Stromal cell of bone marrow (primary cell): ENCODE results near the gene PALD1.
A peak's percentile ranks its signal among the peaks of the same experiment; 100 is the strongest.

ENCODE experiments used
- DNase-seq: peaks from one replicate; pipeline ENCODE4 v3.0.0-alpha.2; 2012; ENCODE audit warnings: low read depth

Gene PALD1

DNA sequence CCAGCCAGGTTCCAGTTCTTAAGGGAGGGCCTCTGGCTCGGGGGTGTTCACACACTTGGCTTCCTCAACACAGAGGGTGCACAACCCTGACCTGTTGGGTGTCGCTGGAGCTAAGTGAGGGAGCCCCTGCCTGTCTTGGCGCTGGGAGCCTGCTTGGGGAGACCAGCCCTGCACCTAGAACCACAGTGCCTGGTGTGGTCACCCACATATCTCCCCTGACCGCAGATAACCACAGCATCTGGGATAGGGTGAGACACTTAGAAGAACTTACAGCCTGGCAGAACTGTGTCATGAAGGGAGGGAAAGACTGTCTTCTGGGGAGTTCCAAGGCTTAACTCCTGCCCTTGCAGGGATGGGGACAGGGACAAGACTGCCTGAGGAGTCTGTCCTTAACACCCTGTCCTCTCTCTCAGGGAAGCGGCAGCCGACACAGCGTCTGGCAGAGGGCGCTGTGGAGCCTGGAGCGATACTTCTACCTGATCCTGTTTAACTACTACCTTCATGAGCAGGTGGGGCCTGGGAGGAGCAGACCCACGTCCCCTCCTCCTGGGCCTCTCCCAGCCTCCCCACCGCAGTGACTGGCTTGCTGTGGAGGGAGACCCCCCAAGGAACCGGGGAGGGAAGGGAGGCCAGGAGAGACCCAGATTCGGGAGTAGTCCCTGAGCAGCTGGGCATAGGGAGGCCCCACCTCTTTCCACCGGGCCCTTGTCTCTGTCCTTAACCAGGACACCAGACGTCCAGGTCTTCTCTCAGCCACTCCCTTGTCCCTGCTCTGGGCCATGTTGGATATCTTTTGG, 59.0 kb downstream of the PALD1 start:
- no peak for DNase-seq

DNA sequence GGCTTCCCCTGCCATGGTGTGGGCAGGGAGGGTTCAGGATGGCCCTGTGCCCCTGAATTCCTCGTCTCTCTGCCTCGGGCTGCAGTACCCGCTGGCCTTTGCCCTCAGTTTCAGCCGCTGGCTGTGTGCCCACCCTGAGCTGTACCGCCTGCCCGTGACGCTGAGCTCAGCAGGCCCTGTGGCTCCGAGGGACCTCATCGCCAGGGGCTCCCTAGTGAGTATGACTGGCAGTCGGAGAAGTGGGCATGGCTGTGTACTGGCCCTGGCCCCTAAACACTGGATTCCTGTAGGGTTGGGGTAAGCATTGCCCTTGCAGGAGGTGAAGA, 59.6 kb downstream of the PALD1 start:
- no peak for DNase-seq

DNA sequence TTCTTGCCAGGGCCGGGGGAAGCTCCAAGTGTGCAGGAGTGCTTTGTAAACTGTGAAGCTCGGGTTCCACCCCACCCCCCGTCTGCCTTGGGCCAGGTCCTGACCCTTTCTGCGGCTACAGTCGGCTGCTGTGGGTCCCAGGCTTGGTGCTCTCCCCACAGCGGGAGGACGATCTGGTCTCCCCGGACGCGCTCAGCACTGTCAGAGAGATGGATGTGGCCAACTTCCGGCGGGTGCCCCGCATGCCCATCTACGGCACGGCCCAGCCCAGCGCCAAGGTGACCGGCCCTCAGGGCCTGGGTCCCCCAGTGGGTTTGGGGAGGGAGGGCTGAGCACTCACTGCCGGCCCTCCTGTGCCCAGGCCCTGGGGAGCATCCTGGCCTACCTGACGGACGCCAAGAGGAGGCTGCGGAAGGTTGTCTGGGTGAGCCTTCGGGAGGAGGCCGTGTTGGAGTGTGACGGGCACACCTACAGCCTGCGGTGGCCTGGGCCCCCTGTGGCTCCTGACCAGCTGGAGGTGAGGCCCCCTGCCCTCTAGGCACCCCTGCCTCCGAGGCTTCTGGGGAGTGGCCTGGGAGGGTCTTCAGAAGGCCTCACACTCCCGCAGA, 60.3 kb downstream of the PALD1 start:
- no peak for DNase-seq

- DNase-seq = no peak
Measured at GRCh38 chr10:70539471-70539870, 60.9 kb downstream of the PALD1 start.

DNA sequence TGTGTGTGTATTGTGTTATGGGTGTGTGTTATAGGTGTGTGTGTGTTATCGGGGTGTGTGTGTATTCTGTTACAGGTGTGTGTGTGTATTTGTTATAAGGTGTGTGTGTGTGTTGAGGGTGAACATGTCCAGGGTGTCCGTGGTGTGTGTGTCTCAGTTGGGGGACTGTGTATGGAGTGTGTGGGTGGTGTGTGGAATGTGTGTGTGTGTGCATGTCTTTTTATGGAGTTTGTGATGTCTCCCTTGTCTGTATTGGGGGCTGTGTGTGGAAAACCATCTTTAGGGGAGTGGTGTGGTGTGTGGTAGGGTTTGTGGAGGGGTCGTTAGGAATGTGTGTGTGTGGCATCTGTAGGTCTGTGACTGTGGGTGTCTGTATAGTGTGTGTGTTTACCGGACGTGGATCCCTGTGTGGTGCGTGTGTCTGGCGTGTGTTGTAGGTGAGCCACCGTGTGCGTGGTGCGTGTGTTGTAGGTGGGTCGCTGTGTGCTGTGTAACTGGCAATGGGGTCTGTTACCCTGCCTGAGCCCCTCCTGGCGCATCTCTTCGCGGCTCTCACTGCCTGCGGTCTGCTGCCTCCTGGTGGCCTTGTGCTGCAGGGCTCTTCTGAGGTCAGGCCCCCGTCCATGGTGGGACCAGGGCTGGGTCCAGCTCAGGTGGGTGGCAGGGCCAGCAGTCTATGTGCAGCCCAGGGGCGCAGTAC, 61.7 kb downstream of the PALD1 start:
- DNase-seq = no peak

DNA sequence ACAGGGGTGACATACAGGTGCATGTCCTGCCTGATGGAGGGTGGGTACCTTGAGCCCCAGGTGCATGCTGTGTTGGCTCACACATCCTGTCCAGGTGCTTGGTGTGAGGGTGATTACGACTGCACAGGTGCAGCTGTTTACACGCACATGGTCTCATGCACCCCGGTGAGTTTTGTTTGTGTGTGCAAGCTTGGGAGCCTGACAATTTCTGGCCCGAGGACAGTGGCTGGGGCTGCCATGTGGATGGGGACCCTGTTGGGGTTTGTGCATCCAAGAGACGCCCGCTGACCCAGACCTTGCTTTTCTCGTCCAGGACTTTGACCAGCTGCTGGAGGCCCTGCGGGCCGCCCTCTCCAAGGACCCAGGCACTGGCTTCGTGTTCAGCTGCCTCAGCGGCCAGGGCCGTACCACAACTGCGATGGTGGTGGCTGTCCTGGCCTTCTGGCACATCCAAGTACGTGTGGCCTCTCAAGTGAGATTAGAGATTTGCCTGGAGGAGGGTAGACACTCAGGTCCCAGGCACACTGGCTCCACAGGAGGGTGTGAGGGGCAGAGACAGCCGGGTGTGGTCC, 62.3 kb downstream of the PALD1 start:
- DNase-seq = no peak

DNA sequence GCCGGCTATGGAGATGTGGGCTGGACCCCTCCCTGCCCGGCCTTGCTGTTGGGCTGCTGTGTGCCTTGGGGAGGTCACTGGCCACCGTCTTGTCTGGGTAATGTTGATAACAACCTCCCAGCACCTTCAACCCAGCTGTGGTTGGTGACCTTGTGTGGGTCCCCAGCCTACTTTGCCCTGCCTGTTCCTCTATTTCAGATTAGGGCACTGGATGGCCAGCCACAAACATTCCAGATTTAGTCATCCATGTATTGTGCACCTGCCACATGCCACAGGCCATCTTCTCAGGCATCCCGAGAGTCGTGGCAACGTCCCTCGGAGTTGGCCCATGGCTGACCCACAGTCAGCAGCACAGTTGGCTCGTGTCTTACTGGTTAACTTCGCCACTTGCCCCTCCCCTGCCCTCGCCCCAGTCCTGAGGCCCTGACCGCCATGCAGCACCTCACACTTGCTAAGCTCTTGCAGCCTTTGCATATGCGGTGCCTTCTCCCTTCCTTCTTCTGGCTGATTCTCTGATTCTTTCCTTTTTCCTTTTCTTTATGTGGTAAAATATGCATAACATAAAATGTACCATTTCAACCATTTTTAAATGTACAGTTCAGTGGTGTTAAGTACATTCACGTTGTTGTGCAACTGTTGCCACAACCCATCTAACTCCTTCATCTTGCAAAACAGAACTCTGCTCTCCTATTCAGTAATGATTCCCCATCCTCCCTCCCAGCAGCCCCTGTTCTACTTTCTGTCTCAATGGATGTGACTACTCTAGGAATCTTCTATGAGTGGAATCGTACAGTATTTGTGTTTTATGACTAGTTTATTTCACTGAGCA, 63.4 kb downstream of the PALD1 start:
- no peak for DNase-seq

- DNase-seq = no peak
Measured at GRCh38 chr10:70542565-70542938, 64.0 kb downstream of the PALD1 start.

DNA sequence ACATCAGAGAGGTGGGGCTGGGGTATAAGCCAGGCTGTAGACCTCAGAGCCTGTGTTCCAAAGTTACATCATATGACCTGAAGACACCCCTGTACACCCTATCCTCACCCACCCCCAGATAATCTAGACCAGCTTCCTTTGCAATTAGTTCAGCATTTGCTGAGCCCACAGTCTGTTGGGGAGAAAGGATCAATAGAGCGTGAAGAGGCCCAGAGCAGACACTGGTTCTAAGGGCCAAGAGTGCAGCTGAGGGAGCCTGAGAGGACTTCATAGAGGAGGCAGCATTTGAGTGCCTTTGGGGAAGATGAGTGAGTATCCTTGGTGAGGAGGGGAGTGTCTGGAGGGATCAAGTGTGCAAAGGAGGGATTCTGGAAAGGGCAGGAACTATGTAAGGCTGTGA, 65.3 kb downstream of the PALD1 start:
- DNase-seq = no peak

DNA sequence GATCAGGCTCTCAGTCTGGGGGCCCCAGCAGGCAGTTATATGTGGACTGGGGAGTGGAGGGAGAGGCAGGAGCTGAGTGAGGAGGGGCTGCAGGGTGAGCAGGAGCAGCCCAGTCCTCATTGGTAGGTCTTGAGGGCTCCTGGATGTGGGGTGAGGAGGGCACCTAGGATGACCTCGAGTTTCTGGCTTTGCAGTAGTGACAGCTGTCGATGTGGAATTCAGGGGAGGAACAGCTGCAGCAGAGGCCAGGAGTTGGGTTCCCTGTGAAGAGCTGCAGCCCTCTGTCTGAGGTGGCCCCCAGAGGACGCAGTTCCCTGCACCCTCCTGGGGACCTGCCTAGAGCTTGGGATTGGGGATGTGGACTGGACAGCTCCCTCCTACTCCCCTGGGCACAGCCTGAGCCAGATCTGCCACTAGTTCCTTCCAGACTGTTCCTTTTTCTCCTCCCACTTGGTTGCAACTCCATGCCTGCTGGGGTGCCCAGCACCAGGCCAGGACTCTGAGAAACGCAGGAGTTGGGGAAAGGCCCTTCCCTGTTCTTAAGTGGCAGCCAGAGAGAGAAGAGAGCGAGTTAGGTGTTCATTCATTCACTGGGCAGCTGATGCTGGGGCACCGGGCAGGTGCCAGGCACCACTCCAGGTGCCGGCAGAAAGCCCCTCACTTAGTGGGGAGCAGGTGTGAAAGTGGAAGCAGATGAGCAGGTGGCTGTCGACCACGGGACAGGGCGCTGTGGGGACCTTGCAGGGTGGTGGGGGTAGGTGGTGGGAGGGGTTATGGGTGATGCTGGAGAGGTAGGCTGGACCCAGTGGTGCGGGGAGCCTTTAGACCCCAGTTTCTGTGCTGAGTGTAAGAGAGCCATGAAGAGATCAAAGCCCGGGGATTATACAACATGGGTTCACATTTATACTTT, 66.1 kb downstream of the PALD1 start:
- DNase-seq = no peak

GRCh38 chr10:70546584-70546983, 68.0 kb downstream of the PALD1 start:
- no peak for DNase-seq

GRCh38 chr10:70549351-70549961, 70.9 kb downstream of the PALD1 start:
- DNase-seq = no peak

GRCh38 chr10:70549962-70550458, 71.4 kb downstream of the PALD1 start:
- peak; percentile 29 for DNase-seq

- DNase-seq = no peak
Measured at GRCh38 chr10:70550459-70550858, 71.9 kb downstream of the PALD1 start.

DNA sequence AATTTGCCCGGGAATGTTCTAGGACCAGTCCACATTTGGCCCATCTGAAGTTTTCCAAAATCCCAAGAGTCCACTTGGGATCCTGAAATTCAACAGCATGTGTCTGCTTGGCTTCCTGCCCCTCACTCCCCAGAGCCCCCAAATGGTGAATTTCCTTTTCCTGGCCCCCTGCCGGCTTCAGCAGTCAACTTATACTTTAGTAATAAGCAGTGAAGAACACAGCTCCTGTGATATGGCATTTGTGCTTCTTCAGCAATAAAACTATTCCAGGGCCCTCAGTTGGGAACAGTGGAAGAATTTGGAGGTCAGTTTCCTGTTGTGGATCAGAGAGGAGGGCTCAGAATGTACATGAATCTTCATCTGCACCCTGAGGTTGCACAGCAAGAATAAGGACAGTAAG, 72.9 kb downstream of the PALD1 start:
- DNase-seq = no peak

GRCh38 chr10:70551971-70552422, 73.4 kb downstream of the PALD1 start:
- DNase-seq = peak; percentile 53

- DNase-seq = no peak
Measured at GRCh38 chr10:70552586-70552985, 74.0 kb downstream of the PALD1 start.

DNA sequence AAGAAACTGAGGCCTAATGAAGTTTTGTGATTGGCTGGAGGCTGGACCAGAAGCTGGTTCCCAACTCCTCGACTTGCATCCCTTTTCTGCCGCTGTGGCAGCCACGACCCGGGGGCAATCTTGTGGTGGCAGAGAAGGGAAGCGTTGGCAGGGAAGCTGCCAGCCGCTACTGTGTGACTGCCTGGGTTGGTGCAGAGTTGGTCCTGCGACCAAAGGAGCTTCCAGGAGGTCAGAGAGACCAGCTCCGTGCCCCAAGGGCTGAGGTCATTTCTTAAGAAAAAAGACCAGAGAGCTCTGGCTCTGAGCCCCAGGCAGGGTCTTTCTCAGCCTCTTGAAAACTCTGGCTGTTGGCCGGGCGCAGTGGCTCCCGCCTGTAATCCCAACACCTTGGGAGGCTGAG, 76.8 kb downstream of the PALD1 start:
- no peak for DNase-seq

DNA sequence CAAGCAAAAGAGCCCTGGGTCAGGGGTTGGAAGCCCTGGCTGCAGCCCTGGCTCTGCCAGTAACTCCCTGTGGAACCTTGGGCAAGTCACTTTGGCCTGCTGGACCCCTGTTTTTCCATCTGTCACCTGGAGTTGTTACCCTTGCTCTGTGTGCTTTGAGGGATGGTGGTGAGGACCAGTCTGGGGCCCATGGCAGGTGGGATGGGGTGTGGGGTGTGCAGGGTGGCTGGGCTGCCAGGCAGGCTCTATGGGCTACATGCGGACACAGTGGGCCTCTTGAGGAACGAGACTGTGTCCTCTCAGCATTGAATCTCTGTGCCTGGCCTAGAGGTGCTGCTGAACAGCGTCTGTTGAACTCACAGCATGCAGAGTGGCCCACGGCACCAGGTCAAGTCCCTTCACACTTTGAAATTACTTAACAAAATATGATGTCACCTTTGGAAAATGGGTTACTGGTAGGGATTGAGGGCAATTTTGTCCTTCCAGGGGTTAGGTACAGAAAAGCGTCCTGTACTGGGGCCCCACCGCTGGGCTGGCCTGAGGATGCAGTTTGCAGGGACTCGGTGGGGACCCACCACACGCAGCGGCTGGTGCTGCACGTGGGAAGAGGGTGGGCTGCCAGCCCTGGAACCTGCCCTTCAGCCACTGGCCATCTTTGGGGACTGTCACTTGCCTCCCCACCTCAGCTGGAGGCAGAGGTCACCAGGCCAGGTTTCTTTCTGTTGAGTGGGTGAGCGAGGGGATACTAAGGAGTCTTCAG, 78.7 kb downstream of the PALD1 start:
- no peak for DNase-seq

- no peak for DNase-seq
Measured at GRCh38 chr10:70557876-70558275, 79.3 kb downstream of the PALD1 start.
